ENCODE results near the gene TMEM19.

- TF ChIP-seq POLR2A (IDR thresholded peaks at IDR 0.05; ENCODE audit: low read length) (no peak), GATA1 (IDR thresholded peaks at IDR 0.05; ENCODE audit: low read depth, low read length) (no peak)
These were observed 58.8 kb downstream of the TMEM19 start for GRCh38 chr12:71744522-71745300.

Data from erythroblast (primary cell).